H9 (cell line): Measurements from ENCODE around the gene FARP1. TPM values are rescaled to one million over a fixed set of nuclear protein-coding genes. Genes with fewer than 3 reads are reported as not detected.

Source experiments
- DNase-seq: peaks from one replicate; pipeline ENCODE4 v3.0.0-alpha.2; 2017
- H2AFZ ChIP-seq: one replicate; pipeline ENCODE4 v1.6.1; 2013; ENCODE audit warnings: mild to moderate bottlenecking, low read length, control low read depth, moderate library complexity
- H2AK5ac ChIP-seq: 2 replicates; pipeline ENCODE4 v1.6.1; 2013; ENCODE audit warnings: low read length, control low read depth, mixed read lengths; ENCODE audit not compliant: insufficient read length
- H2BK120ac ChIP-seq: one replicate; pipeline ENCODE4 v1.6.1; 2013; ENCODE audit warnings: low read depth, mild to moderate bottlenecking, low read length, control low read depth, inconsistent platforms; ENCODE audit not compliant: poor library complexity, severe bottlenecking
- H2BK12ac ChIP-seq: 2 replicates; pipeline ENCODE4 v1.6.1; 2013; ENCODE audit warnings: low read length, control low read depth, mixed read lengths, low read depth; ENCODE audit not compliant: insufficient read length
- H2BK15ac ChIP-seq: 2 replicates; pipeline ENCODE4 v1.6.1; 2013; ENCODE audit warnings: low read depth, low read length, control low read depth
- H2BK20ac ChIP-seq: one replicate; pipeline ENCODE4 v1.6.1; 2013; ENCODE audit warnings: low read depth, mild to moderate bottlenecking, low read length, control low read depth, inconsistent platforms; ENCODE audit not compliant: poor library complexity, severe bottlenecking
- H2BK5ac ChIP-seq: 2 replicates; pipeline ENCODE4 v1.6.1; 2013; ENCODE audit warnings: low read length, control low read depth, mixed read lengths; ENCODE audit not compliant: insufficient read length
- H3K14ac ChIP-seq: 2 replicates; pipeline ENCODE4 v1.6.1; 2013; ENCODE audit warnings: low read length, control low read depth; ENCODE audit not compliant: insufficient read depth
- H3K18ac ChIP-seq: 2 replicates; pipeline ENCODE4 v1.6.1; 2013; ENCODE audit warnings: low read depth, mild to moderate bottlenecking, mixed read lengths, low read length, control low read depth; ENCODE audit not compliant: insufficient read length
- H3K23ac ChIP-seq: 2 replicates; pipeline ENCODE4 v1.6.1; 2013; ENCODE audit warnings: low read length, control low read depth, mixed read lengths, low read depth; ENCODE audit not compliant: insufficient read length
- H3K23me2 ChIP-seq: 2 replicates; pipeline ENCODE4 v1.6.1; 2013; ENCODE audit warnings: low read depth, mild to moderate bottlenecking, mixed read lengths, low read length, control low read depth; ENCODE audit not compliant: insufficient read length, poor library complexity, severe bottlenecking
- H3K27ac ChIP-seq: 2 replicates; pipeline ENCODE4 v1.5.1; 2013; ENCODE audit warnings: low read length, control low read depth, mixed read lengths, low read depth; ENCODE audit not compliant: insufficient read length
- H3K27me3 ChIP-seq: 2 replicates; pipeline ENCODE4 v1.6.1; 2013; ENCODE audit warnings: low read length, control low read depth, inconsistent platforms; ENCODE audit not compliant: insufficient read depth
- H3K4ac ChIP-seq: 2 replicates; pipeline ENCODE4 v1.6.1; 2013; ENCODE audit warnings: low read depth, mild to moderate bottlenecking, control low read depth, inconsistent platforms, low read length, moderate library complexity
- H3K4me1 ChIP-seq: 2 replicates; pipeline ENCODE4 v1.6.1; 2013; ENCODE audit warnings: low read length, control low read depth, inconsistent platforms; ENCODE audit not compliant: insufficient read depth
- H3K4me2 ChIP-seq: 2 replicates; pipeline ENCODE4 v1.6.1; 2013; ENCODE audit warnings: low read length, control low read depth, mixed read lengths; ENCODE audit not compliant: insufficient read length, insufficient read depth
- H3K56ac ChIP-seq: 2 replicates; pipeline ENCODE4 v1.6.1; 2013; ENCODE audit warnings: low read depth, mild to moderate bottlenecking, mixed read lengths, low read length, control low read depth; ENCODE audit not compliant: insufficient read length
- H3K79me1 ChIP-seq: 2 replicates; pipeline ENCODE4 v1.6.1; 2013; ENCODE audit warnings: low read depth, mild to moderate bottlenecking, moderate library complexity, low read length, control low read depth, inconsistent platforms; ENCODE audit not compliant: insufficient read depth, poor library complexity, severe bottlenecking
- H3K79me2 ChIP-seq: 2 replicates; pipeline ENCODE4 v1.6.1; 2013; ENCODE audit warnings: low read length, control low read depth, inconsistent platforms; ENCODE audit not compliant: insufficient read depth
- H3K9ac ChIP-seq: 2 replicates; pipeline ENCODE4 v1.6.1; 2013; ENCODE audit warnings: low read length, control low read depth, mixed read lengths; ENCODE audit not compliant: insufficient read length; ENCODE audit errors: extremely low read depth
- H3K9me3 ChIP-seq: one replicate; pipeline ENCODE4 v1.6.1; 2013; ENCODE audit warnings: low read depth, low read length, inconsistent platforms; ENCODE audit not compliant: control insufficient read depth
- H3T11ph ChIP-seq: one replicate; pipeline ENCODE4 v1.6.1; 2013; ENCODE audit warnings: mild to moderate bottlenecking, low read length, control low read depth, inconsistent platforms
- H4K20me1 ChIP-seq: one replicate; pipeline ENCODE4 v1.6.1; 2013; ENCODE audit not compliant: control insufficient read depth, insufficient read length, insufficient read depth
- H4K5ac ChIP-seq: 2 replicates; pipeline ENCODE4 v1.6.1; 2013; ENCODE audit warnings: low read depth, mild to moderate bottlenecking, mixed read lengths, low read length, control low read depth; ENCODE audit not compliant: insufficient read length
- H4K8ac ChIP-seq: replicated peaks from 2 replicates; pipeline ENCODE4 v1.6.1; 2013; ENCODE audit warnings: low read length, control low read depth, mixed read lengths, low read depth; ENCODE audit not compliant: insufficient read length
- H4K91ac ChIP-seq: 2 replicates; pipeline ENCODE4 v1.6.1; 2013; ENCODE audit warnings: low read depth, mild to moderate bottlenecking, moderate library complexity, mixed read lengths, low read length, control low read depth; ENCODE audit not compliant: insufficient read length
- H3K27ac Mint-ChIP-seq, 3 experiments: 2 replicates in 2 of 3; 3 replicates in 1 of 3; pipeline ENCODE4 v1.8.0; 2020 to 2021; ENCODE audit warnings: mixed read lengths in 3 of 3, mild to moderate bottlenecking in 1 of 3, moderate library complexity in 1 of 3
- H3K27me3 Mint-ChIP-seq: 2 replicates; pipeline ENCODE4 v1.8.0; 2021; ENCODE audit warnings: low read depth, mild to moderate bottlenecking, moderate library complexity, mixed read lengths
- H3K36me3 Mint-ChIP-seq, 3 experiments: 2 replicates in 2 of 3; 3 replicates in 1 of 3; pipeline ENCODE4 v1.8.0; 2020 to 2021; ENCODE audit warnings: low read depth in 3 of 3, mixed read lengths in 3 of 3; ENCODE audit not compliant: insufficient read depth in 1 of 3
- H3K4me1 Mint-ChIP-seq, 2 experiments: 2 replicates each; pipeline ENCODE4 v1.8.0; 2020; ENCODE audit warnings: mixed read lengths in 2 of 2
- H3K4me3 Mint-ChIP-seq, 2 experiments: 2 replicates in 1 of 2; 3 replicates in 1 of 2; pipeline ENCODE4 v1.8.0; 2020 to 2021; ENCODE audit warnings: mild to moderate bottlenecking in 2 of 2, mixed read lengths in 2 of 2, moderate library complexity in 1 of 2
- H3K9me3 Mint-ChIP-seq, 2 experiments: 2 replicates in 1 of 2; 3 replicates in 1 of 2; pipeline ENCODE4 v1.8.0; 2020; ENCODE audit warnings: mild to moderate bottlenecking in 2 of 2, mixed read lengths in 2 of 2, moderate library complexity in 1 of 2
- CTCF ChIP-seq: fragments of 200-600 bp; sonication (generic); conservative IDR thresholded peaks from 3 replicates; pipeline ENCODE4 v1.8.0; 2021; ENCODE audit warnings: antibody characterized with exemption, mild to moderate bottlenecking
- WGBS: extraction: QIAGEN DNeasy Blood & Tissue Kit; methylation state at CpG from one replicate; pipeline ENCODE4 v1.1.7; 2013; ENCODE audit warnings: missing lambda C conversion rate, low lambda C conversion rate, mixed read lengths; ENCODE audit not compliant: insufficient read length; ENCODE audit errors: extremely low coverage; 5-methylcytosine and 5-hydroxymethylcytosine counted together
- total RNA-seq: library from RNA; stranded (reverse); gene quantifications from 2 replicates; pipeline ENCODE4 v1.2.1, GENCODE V29; 2021

FARP1 gene
- total RNA-seq, 1 experiment from 2014 or later: 95.9 TPM

- no peak overlapping the region for H3K4ac ChIP-seq
- DNase-seq: no peak
- H2BK120ac ChIP-seq: no peak overlapping the region
- H3K4me2 ChIP-seq: no peak overlapping the region
- H3K27me3 ChIP-seq: no peaks in the 10 kb centered on the region
- no peak overlapping the region for H4K8ac ChIP-seq
- H3K27ac Mint-ChIP-seq: no peak overlapping the region
- H3K9ac ChIP-seq: no peak overlapping the region
- H3K27me3 Mint-ChIP-seq: no peaks in the 10 kb centered on the region
- H3T11ph ChIP-seq: no peak overlapping the region
- peaks cover 5% of the 10 kb centered on the region; the same call in 1 of the 2 replicates for H3K4me1 ChIP-seq
- no peak overlapping the region for H3K14ac ChIP-seq
- peaks cover 19 to 74% (median 69%) of the 10 kb centered on the region in 3 experiments; a peak in 6 of 7 replicates for H3K36me3 Mint-ChIP-seq
- no peaks in the 10 kb centered on the region for H3K79me2 ChIP-seq
- H3K27ac ChIP-seq: no peak overlapping the region
- H2BK12ac ChIP-seq: no peak overlapping the region
- no peak overlapping the region for H4K5ac ChIP-seq
- no peak overlapping the region for H3K23ac ChIP-seq
- no peak overlapping the region for H2BK5ac ChIP-seq
- H3K4me1 Mint-ChIP-seq: peaks cover 21 to 31% of the 10 kb centered on the region in 2 experiments
- TF ChIP-seq CTCF: no peak
- H3K9me3 Mint-ChIP-seq: no peaks in the 10 kb centered on the region
- no peak overlapping the region for H3K4me3 Mint-ChIP-seq
- no peak overlapping the region for H3K18ac ChIP-seq
- H3K9me3 ChIP-seq: no peaks in the 10 kb centered on the region
- no peak overlapping the region for H2AFZ ChIP-seq
- H4K91ac ChIP-seq: no peak overlapping the region
- no peak overlapping the region for H2BK20ac ChIP-seq
- H3K79me1 ChIP-seq: no peaks in the 10 kb centered on the region
- WGBS: no CpG with 5 or more reads among the region's 15 CpGs
- H2BK15ac ChIP-seq: no peak overlapping the region
- H3K23me2 ChIP-seq: no peaks in the 10 kb centered on the region
- H4K20me1 ChIP-seq: no peaks in the 10 kb centered on the region
- H3K56ac ChIP-seq: no peak overlapping the region
- H2AK5ac ChIP-seq: no peak overlapping the region
These were observed 310.3 kb downstream of the FARP1 start for GRCh38 chr13:98452851-98453843.
